Measurements from ENCODE around the gene PRPSAP2. TPM values are rescaled to one million over a fixed set of nuclear protein-coding genes. Genes with fewer than 3 reads are reported as not detected.

PRPSAP2 gene
- total and polyA plus RNA-seq, 7 donors: 8.2 to 13.2 (median 10.2) TPM

DNA sequence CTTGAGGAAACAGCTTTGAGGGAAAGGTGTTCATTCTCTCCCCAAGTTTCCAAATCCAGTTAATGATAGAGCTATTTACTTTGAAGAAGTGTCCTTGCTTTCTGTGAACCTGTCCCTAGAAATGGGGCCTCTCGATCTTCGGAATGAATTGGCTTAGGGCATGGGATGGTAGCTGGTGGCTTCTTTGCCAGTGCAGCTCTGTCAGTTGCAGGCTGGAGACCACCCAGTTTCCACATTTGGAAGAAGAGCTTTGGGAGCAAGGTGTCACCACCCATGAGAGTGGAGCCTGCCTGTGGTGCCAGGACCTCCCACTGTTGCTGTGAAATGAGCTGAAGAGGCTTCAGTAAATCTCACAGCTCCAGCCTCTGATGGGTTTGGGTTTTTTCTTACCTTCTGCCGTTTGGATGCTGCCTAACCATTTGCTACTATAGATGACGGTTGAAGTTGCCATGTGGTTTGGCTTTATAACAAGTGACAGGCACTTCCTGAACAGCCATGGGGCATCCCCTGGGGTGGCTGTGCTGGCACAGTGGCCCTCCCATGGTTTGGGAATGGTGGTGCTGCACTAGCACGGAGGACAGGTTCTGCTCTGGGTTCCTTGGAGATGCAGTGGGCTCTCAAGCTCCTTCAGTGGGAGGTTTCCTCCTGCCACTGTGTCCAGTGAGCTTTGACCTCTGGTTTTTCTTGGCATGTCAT is 74.6 kb downstream of the PRPSAP2 start:
- intact Hi-C loops (cut with DNase I): no loop called here
- Histone ChIP-seq H3K27me3 (ENCODE audit: insufficient read depth in 3 of 3, low read length in 2 of 3) (no peaks in the 10 kb centered on the region), H3K4me1 (no peaks in the 10 kb centered on the region), H3K4me3 (no peak overlapping the region), H3K9me3 (no peaks in the 10 kb centered on the region), H3K27ac (no peak overlapping the region), H3K36me3 (ENCODE audit: insufficient read depth in 1 of 2, low read depth in 1 of 2) (peaks cover 0 to 32% of the 10 kb centered on the region in 2 donors)
- TF ChIP-seq, protein P1, sequence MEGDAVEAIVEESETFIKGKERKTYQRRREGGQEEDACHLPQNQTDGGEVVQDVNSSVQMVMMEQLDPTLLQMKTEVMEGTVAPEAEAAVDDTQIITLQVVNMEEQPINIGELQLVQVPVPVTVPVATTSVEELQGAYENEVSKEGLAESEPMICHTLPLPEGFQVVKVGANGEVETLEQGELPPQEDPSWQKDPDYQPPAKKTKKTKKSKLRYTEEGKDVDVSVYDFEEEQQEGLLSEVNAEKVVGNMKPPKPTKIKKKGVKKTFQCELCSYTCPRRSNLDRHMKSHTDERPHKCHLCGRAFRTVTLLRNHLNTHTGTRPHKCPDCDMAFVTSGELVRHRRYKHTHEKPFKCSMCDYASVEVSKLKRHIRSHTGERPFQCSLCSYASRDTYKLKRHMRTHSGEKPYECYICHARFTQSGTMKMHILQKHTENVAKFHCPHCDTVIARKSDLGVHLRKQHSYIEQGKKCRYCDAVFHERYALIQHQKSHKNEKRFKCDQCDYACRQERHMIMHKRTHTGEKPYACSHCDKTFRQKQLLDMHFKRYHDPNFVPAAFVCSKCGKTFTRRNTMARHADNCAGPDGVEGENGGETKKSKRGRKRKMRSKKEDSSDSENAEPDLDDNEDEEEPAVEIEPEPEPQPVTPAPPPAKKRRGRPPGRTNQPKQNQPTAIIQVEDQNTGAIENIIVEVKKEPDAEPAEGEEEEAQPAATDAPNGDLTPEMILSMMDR (IDR thresholded peaks at IDR 0.05): no peak
- ATAC-seq (no peak), DNase-seq (no peak)
- WGBS, 3 donors: 64 to 72% (median 66%) methylated on average over 5 of the region's 5 CpGs

DNA sequence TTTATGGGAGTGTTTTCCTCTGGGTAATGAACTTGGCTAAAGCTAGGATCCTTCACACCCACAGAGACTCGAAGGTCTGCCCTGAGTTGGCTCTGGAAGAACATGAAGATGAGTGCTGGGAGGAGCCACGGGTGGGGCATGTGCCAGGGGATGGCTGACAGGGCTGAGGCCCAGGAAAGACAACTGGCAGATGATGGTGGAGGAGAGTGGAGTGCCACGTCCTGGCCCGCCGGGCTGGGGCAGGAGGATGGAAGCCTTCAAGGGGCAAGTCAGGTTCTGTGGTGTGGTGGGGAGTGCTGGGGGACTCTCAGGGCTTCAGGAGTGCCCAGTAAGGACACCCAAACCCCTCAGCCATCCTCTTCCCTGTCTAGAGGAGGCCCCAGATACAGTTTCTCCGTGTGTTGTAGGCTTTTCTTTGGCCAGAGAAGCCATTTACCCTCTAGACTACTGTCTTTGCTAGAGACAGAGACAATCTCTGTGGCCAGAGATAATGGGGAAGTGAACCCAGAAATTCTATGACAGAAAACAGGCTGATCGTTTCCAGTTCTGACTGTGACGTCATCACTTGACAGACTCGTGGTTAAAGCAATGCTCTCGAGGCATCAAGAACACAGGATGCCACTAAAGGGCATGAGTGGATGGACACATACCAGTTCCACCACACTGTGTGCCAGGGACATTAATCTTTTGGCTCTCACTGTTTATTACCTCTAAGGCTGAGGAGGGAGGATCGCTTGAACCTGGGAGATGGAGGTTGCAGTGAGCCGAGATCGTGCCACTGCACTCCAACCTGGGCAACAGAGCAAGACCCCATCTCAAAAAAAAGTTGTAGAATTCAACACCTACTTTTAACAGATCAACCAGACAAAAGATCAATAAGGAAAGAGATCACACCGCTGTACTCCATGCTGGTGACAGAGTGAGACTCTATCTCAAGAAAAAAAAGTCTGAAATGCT is 75.4 kb downstream of the PRPSAP2 start:
- intact Hi-C loops (cut with DNase I): no loop called here
- Histone ChIP-seq H3K27ac (no peak overlapping the region), H3K36me3 (ENCODE audit: insufficient read depth in 1 of 2, low read depth in 1 of 2) (peaks cover 0 to 30% of the 10 kb centered on the region in 2 donors), H3K27me3 (ENCODE audit: insufficient read depth in 3 of 3, low read length in 2 of 3) (no peaks in the 10 kb centered on the region), H3K4me3 (no peak overlapping the region), H3K9me3 (no peaks in the 10 kb centered on the region), H3K4me1 (no peaks in the 10 kb centered on the region)
- DNase-seq: no peak
- 59 to 64% (median 62%) methylated on average over 14 of the region's 14 CpGs for WGBS, 3 donors
- TF ChIP-seq, protein P1 (IDR thresholded peaks at IDR 0.05): no peak
- peak in 1 of 4 donors; percentile 48 for ATAC-seq

DNA sequence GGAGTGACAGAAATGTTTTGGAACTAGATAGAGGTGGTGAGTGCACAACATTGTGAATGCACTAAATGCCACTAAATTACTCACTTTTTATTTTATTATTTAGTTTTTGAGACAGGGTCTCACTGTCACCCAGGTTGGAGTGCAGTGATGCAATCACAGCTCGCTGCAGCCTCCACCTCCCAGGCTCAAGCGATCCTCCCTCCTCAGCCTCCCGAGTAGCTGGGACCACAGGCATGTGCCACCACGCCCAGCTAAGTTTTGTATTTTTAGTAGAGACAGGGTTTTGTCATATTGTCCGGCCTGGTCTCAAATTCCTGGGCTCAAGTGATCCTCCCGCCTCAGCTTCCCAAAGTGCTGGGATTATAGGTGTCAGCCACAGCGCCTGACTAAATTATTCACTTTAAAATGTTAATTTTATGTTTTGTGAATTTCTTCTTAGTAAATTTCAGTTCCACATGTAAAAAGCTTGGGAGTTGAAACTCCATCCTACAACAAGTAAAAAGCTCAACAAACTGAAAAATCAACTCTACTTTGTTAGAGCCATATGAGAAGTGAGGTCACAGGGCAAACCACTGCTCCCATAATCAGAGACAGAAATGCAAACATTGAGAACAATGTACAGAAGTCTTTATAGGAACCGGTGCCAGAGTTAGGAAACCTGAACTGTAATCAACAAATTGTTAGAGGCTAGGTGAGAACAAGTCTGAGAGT is 80.2 kb downstream of the PRPSAP2 start:
- H3K27me3 ChIP-seq (ENCODE audit: insufficient read depth in 3 of 3, low read length in 2 of 3): peaks cover 0 to 5% (median 0%) of the 10 kb centered on the region in 3 donors
- intact Hi-C loops (cut with DNase I): no loop called here
- no peak overlapping the region for H3K4me3 ChIP-seq
- WGBS, 3 donors: 79 to 86% (median 79%) methylated on average over 8 of the region's 8 CpGs
- no peaks in the 10 kb centered on the region for H3K9me3 ChIP-seq
- DNase-seq (no peak), ATAC-seq (no peak)
- no peak overlapping the region for H3K27ac ChIP-seq
- TF ChIP-seq, protein P1 (IDR thresholded peaks at IDR 0.05): no peak
- H3K36me3 ChIP-seq (ENCODE audit: insufficient read depth in 1 of 2, low read depth in 1 of 2): no peaks in the 10 kb centered on the region
- no peaks in the 10 kb centered on the region for H3K4me1 ChIP-seq

DNA sequence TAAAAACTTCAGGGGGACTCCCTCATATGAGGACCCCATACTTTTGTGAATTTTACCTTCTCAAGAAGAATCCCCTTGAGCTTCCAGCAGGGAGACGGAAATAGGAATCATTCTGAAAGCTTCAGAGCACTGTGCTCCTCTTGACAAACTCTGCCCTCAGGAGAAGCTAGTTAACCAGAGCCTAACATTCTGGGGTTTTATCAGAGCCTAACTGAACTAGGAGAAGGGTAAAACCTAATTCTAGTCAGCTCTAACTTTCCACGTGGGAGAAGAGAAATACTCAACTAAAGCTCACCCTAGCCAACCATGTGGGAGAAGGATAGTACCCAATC is 80.7 kb downstream of the PRPSAP2 start:
- 70 to 73% (median 73%) methylated on average over 2 of the region's 2 CpGs for WGBS, 3 donors
- intact Hi-C loops (cut with DNase I): no loop called here
- no peak for DNase-seq
- Histone ChIP-seq H3K27ac (no peak overlapping the region), H3K4me1 (no peaks in the 10 kb centered on the region), H3K36me3 (ENCODE audit: insufficient read depth in 1 of 2, low read depth in 1 of 2) (no peaks in the 10 kb centered on the region), H3K27me3 (ENCODE audit: insufficient read depth in 3 of 3, low read length in 2 of 3) (peaks cover 0 to 5% (median 0%) of the 10 kb centered on the region in 3 donors), H3K4me3 (no peak overlapping the region), H3K9me3 (no peaks in the 10 kb centered on the region)
- ATAC-seq: no peak
- TF ChIP-seq, protein P1 (IDR thresholded peaks at IDR 0.05): no peak
